Mesothelial cell of epicardium (in vitro differentiated cells): Measurements from ENCODE around the gene CEMP1. TPM values are rescaled to one million over a fixed set of nuclear protein-coding genes. Genes with fewer than 3 reads are reported as not detected.

ENCODE experiments used
- DNase-seq, 2 experiments: peaks; one replicate each; pipeline ENCODE4 v3.0.0; 2021; ENCODE audit warnings: low spot score in 2 of 2; ENCODE audit not compliant: unreplicated experiment in 2 of 2
- H3K27ac Mint-ChIP-seq: 2 replicates; pipeline ENCODE4 v1.8.0; 2021; ENCODE audit warnings: mixed read lengths
- H3K27me3 Mint-ChIP-seq: 2 replicates; pipeline ENCODE4 v1.8.0; 2021; ENCODE audit warnings: low read depth, mixed read lengths
- H3K36me3 Mint-ChIP-seq: 2 replicates; pipeline ENCODE4 v1.8.0; 2021; ENCODE audit warnings: mixed read lengths
- H3K4me1 Mint-ChIP-seq: 2 replicates; pipeline ENCODE4 v1.8.0; 2021; ENCODE audit warnings: mixed read lengths
- H3K4me3 Mint-ChIP-seq: 2 replicates; pipeline ENCODE4 v1.8.0; 2021; ENCODE audit warnings: mild to moderate bottlenecking, moderate library complexity, mixed read lengths
- H3K9me3 Mint-ChIP-seq: 2 replicates; pipeline ENCODE4 v1.8.0; 2021; ENCODE audit warnings: mixed read lengths
- CTCF ChIP-seq: fragments of 200-600 bp; sonication (generic); IDR thresholded peaks from one replicate; pipeline ENCODE4 v1.5.0; 2021; ENCODE audit warnings: antibody characterized with exemption; ENCODE audit not compliant: unreplicated experiment
- total RNA-seq: library from RNA; stranded (reverse); gene quantifications from 3 replicates; pipeline ENCODE4 v1.2.1, GENCODE V29; 2021

CEMP1 gene
- total RNA-seq, 1 donor from 2014 or later: 1.1 TPM

- peaks cover 3% of the 10 kb centered on the region for H3K27me3 Mint-ChIP-seq
- TF ChIP-seq CTCF: no peak
- no peaks in the 10 kb centered on the region for H3K36me3 Mint-ChIP-seq
- H3K4me1 Mint-ChIP-seq: peaks cover 47% of the 10 kb centered on the region
- peak within 1 kb of the TSS; percentile 90 for H3K4me3 Mint-ChIP-seq
- DNase-seq: peak; percentile 92 to 93
- H3K27ac Mint-ChIP-seq: peak within 1 kb of the TSS; percentile 96
- H3K9me3 Mint-ChIP-seq: no peaks in the 10 kb centered on the region
Observed at GRCh38 chr16:2513405-2514332, 17.5 kb downstream of the CEMP1 start, which contains the start of gene ATP6V0C. TSS of gene ATP6V0C (plus strand) at chr16:2513952. CDS start at chr16:2514104, 152 bp downstream.

- no peak for TF ChIP-seq CTCF
- peaks cover 3% of the 10 kb centered on the region for H3K27me3 Mint-ChIP-seq
- H3K27ac Mint-ChIP-seq: peak overlapping the region; percentile 91
- peaks cover 47% of the 10 kb centered on the region for H3K4me1 Mint-ChIP-seq
- H3K36me3 Mint-ChIP-seq: no peaks in the 10 kb centered on the region
- peak overlapping the region; percentile 69 for H3K4me3 Mint-ChIP-seq
- no peak for DNase-seq
- H3K9me3 Mint-ChIP-seq: no peaks in the 10 kb centered on the region
Observed at GRCh38 chr16:2512735-2513404, 18.3 kb downstream of the CEMP1 start.

- peaks cover 43% of the 10 kb centered on the region for H3K4me1 Mint-ChIP-seq
- H3K27ac Mint-ChIP-seq: peak overlapping the region; percentile 91
- DNase-seq: no peak
Observed at GRCh38 chr16:2511996-2512734, 19.0 kb downstream of the CEMP1 start.

GRCh38 chr16:2511128-2511800, 19.9 kb downstream of the CEMP1 start:
- H3K4me1 Mint-ChIP-seq: peaks cover 34% of the 10 kb centered on the region
- no peaks in the 10 kb centered on the region for H3K36me3 Mint-ChIP-seq
- H3K9me3 Mint-ChIP-seq: no peaks in the 10 kb centered on the region
- peak overlapping the region; percentile 14 for H3K27ac Mint-ChIP-seq
- H3K4me3 Mint-ChIP-seq: no peak overlapping the region
- DNase-seq: no peak
- peaks cover 3% of the 10 kb centered on the region for H3K27me3 Mint-ChIP-seq
- TF ChIP-seq CTCF: no peak

More at GRCh38 chr16:2511996-2512734, 19.0 kb downstream of the CEMP1 start:
- TF ChIP-seq CTCF: no peak
- H3K27me3 Mint-ChIP-seq: peaks cover 3% of the 10 kb centered on the region
- H3K36me3 Mint-ChIP-seq: no peaks in the 10 kb centered on the region
- no peaks in the 10 kb centered on the region for H3K9me3 Mint-ChIP-seq
- H3K4me3 Mint-ChIP-seq: peak overlapping the region; percentile 69
